Activated T-helper 1 cell treated with Interleukin-2 at 50 U/mL for 16 hours (primary cell): Measurements from ENCODE around the gene OR51F2.
"Not testable (repeated sequence)": the region's sequence is repeated elsewhere in the genome, so short reads cannot be mapped to it uniquely, and the experiment has no call there.

Experiments used
- DNase-seq: peaks from one replicate; pipeline ENCODE4 v3.0.0-alpha.2; 2020; ENCODE audit warnings: low read depth

OR51F2 gene

GRCh38 chr11:4821021-4821420 is at the start of gene OR51F2:
OR51F2 (plus strand) TSS chr11:4821321; CDS start chr11:4821422, 101 bp downstream.
- no peak for DNase-seq

- DNase-seq: no peak
Observed at GRCh38 chr11:4782454-4782853, 38.7 kb upstream of the OR51F2 start.

- no peak for DNase-seq
Observed at GRCh38 chr11:4797206-4797605, 23.9 kb upstream of the OR51F2 start.

- no peak for DNase-seq
Observed at GRCh38 chr11:4798427-4799183, 22.5 kb upstream of the OR51F2 start.

- DNase-seq: not testable (repeated sequence)
Observed at GRCh38 chr11:4801316-4801715, 19.8 kb upstream of the OR51F2 start.

- DNase-seq: no peak
Observed at GRCh38 chr11:4804280-4804679, 16.8 kb upstream of the OR51F2 start, which contains the start of gene OR52R1. OR52R1 (minus strand) TSS chr11:4804380; CDS start chr11:4804380, 0 bp downstream.

- no peak for DNase-seq
Observed at GRCh38 chr11:4808476-4808875, 12.6 kb upstream of the OR51F2 start.

- no peak for DNase-seq
Observed at GRCh38 chr11:4809246-4809645, 11.9 kb upstream of the OR51F2 start.

GRCh38 chr11:4825132-4825531 is 4.0 kb downstream of the OR51F2 start:
- DNase-seq: no peak

- DNase-seq: no peak
Observed at GRCh38 chr11:4826425-4826824, 5.3 kb downstream of the OR51F2 start.

- DNase-seq: no peak
Observed at GRCh38 chr11:4830346-4830745, 9.2 kb downstream of the OR51F2 start.

GRCh38 chr11:4830909-4831308 is 9.8 kb downstream of the OR51F2 start:
- no peak for DNase-seq

- no peak for DNase-seq
Observed at GRCh38 chr11:4839851-4840549, 18.9 kb downstream of the OR51F2 start.

GRCh38 chr11:4848908-4849532 is 27.9 kb downstream of the OR51F2 start, which contains the start of gene OR51S1:
OR51S1 (minus strand) TSS chr11:4849208; CDS start chr11:4849208, 0 bp downstream.
- no peak for DNase-seq

- no peak for DNase-seq
Observed at GRCh38 chr11:4851033-4851432, 29.9 kb downstream of the OR51F2 start.

- not testable (repeated sequence) for DNase-seq
Observed at GRCh38 chr11:4854286-4854685, 33.2 kb downstream of the OR51F2 start.

- no peak for DNase-seq
Observed at GRCh38 chr11:4862447-4863236, 41.5 kb downstream of the OR51F2 start.

- no peak for DNase-seq
Observed at GRCh38 chr11:4863876-4864275, 42.8 kb downstream of the OR51F2 start.

GRCh38 chr11:4865855-4866254 is 44.7 kb downstream of the OR51F2 start:
- no peak for DNase-seq
